Neutrophil (primary cell): ENCODE data around the gene ZNF469.

ENCODE experiments used
- H3K27ac ChIP-seq: fragments of 200-600 bp; sonication (generic); 2 replicates; pipeline ENCODE4 v1.5.1; 2016; ENCODE audit warnings: mild to moderate bottlenecking, moderate library complexity
- H3K27me3 ChIP-seq: fragments of 200-600 bp; sonication (generic); 2 replicates; pipeline ENCODE4 v1.6.0; 2016; ENCODE audit warnings: mild to moderate bottlenecking
- H3K36me3 ChIP-seq: fragments of 200-600 bp; sonication (generic); 2 replicates; pipeline ENCODE4 v1.5.1; 2017
- H3K4me1 ChIP-seq, 2 experiments: fragments of 200-600 bp in 1 of 2; sonication (generic) in 1 of 2; 1 replicate in 1 of 2; 2 replicates in 1 of 2; pipeline versions ENCODE4 v1.5.1 to v1.6.1; 2013 to 2016; ENCODE audit warnings: low read depth in 1 of 2, low read length in 1 of 2, mild to moderate bottlenecking in 1 of 2, moderate library complexity in 1 of 2; ENCODE audit not compliant: control insufficient read depth in 1 of 2, insufficient read depth in 1 of 2
- H3K4me3 ChIP-seq, 2 experiments: fragments of 200-600 bp in 1 of 2; sonication (generic) in 1 of 2; 1 replicate in 1 of 2; 2 replicates in 1 of 2; pipeline ENCODE4 v1.5.1; 2013 to 2016; ENCODE audit warnings: low read depth in 1 of 2, low read length in 1 of 2, mild to moderate bottlenecking in 1 of 2, moderate library complexity in 1 of 2
- H3K9me3 ChIP-seq: fragments of 200-600 bp; sonication (generic); 2 replicates; pipeline ENCODE4 v1.5.1; 2016
- TF ChIP-seq, protein P1 (sequence below): fragments of 200-600 bp; sonication (generic); IDR thresholded peaks from 2 replicates; pipeline ENCODE4 v1.5.1; 2016; ENCODE audit warnings: antibody characterized with exemption

Gene ZNF469

DNA sequence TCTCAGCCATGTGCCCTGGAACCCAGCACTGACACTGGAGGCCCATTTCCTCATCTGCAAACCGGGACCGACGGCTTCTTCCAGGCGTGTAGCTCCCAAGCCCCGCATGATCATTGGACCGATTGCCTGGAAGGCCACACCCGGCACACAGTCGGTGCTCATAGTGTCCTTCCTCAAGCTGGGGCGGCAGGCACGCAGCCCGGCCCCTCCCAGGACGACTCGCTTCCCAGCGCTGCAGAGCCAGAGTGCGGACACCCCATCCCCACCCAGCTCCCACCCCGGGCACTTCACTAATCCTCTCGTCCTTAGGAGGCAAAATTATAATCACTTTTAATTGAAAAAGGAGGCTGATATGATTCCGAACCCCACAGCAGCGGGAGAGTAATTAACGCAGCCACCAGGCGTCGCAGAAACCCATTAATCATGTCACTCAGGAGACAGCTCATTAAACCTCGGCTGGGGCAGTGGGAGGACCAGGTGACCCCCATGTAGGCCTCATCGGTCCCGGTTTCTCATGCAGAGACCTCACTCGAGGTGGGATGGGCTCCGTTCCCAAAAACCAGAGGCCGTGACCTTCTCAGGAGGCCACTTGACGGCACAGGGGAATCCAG is 33.1 kb downstream of the ZNF469 start:
- H3K27ac ChIP-seq: no peak overlapping the region
- TF ChIP-seq, protein P1, sequence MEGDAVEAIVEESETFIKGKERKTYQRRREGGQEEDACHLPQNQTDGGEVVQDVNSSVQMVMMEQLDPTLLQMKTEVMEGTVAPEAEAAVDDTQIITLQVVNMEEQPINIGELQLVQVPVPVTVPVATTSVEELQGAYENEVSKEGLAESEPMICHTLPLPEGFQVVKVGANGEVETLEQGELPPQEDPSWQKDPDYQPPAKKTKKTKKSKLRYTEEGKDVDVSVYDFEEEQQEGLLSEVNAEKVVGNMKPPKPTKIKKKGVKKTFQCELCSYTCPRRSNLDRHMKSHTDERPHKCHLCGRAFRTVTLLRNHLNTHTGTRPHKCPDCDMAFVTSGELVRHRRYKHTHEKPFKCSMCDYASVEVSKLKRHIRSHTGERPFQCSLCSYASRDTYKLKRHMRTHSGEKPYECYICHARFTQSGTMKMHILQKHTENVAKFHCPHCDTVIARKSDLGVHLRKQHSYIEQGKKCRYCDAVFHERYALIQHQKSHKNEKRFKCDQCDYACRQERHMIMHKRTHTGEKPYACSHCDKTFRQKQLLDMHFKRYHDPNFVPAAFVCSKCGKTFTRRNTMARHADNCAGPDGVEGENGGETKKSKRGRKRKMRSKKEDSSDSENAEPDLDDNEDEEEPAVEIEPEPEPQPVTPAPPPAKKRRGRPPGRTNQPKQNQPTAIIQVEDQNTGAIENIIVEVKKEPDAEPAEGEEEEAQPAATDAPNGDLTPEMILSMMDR: no peak

DNA sequence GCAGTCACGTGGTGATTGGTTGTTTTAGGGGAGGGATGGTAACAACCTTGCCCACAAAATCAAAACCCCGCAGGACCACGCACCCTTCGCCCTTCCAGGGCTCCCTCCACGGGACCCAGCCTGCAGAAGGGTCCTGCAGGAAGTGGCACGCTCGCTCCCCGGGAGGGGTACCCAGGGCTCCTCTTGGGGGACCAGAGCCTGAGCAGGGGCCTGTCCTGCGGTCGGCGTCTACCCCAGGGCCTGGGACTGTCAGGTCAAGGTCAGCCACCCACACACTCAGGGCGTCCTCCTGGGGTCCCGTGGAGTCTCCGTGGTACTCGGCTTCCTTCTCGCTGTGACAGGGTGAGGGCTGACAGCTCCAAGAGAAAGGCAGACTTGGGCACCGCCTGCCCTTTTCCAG is 33.9 kb downstream of the ZNF469 start:
- Histone ChIP-seq H3K36me3 (no peaks in the 10 kb centered on the region), H3K4me3 (no peak overlapping the region), H3K4me1 (no peaks in the 10 kb centered on the region), H3K27ac (no peak overlapping the region), H3K9me3 (no peaks in the 10 kb centered on the region), H3K27me3 (no peaks in the 10 kb centered on the region)
- TF ChIP-seq, protein P1: no peak

More for the DNA sequence above, 33.1 kb downstream of the ZNF469 start:
- H3K4me3 ChIP-seq: no peak overlapping the region
- H3K36me3 ChIP-seq: no peaks in the 10 kb centered on the region
- no peaks in the 10 kb centered on the region for H3K27me3 ChIP-seq
- no peaks in the 10 kb centered on the region for H3K9me3 ChIP-seq
- no peaks in the 10 kb centered on the region for H3K4me1 ChIP-seq

DNA sequence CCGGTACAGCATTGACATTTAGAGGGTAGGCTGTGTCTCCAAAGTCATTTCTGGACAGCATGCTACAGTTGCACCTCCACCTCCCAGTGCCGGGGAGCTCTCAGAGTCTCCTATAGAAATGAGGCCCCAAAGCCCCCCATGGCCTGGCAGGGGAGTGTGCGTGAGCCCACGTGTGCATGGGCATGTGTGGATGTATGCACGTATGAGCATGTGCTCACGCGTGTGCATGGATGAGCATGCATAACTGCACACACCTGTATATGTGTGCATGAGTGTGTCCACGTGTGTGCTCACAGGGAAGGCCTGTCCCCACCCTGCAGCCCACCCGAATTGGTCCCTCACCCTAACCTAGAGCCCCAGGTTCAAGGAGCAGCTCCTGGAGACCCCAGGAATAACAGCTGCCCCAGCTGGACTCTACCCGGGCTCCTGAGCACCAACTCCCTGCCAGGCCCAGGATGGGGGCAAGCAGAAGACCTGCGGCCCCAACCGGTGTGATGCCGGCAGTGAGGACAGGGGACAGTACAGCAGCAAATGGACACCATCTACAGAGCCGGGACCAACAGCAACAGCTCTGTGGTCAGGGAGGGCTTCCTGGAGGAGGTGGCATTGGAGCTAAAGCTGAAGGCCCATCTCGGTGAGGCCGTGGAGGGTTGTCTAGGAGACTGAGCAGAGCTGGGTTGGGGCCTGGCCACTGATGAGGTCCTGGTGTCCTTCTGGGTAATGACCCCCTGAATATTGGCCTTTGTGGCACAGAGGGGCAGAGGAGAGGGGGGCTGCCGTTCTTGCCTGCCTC is 35.1 kb downstream of the ZNF469 start:
- no peaks in the 10 kb centered on the region for H3K9me3 ChIP-seq
- no peaks in the 10 kb centered on the region for H3K36me3 ChIP-seq
- TF ChIP-seq, protein P1: no peak

DNA sequence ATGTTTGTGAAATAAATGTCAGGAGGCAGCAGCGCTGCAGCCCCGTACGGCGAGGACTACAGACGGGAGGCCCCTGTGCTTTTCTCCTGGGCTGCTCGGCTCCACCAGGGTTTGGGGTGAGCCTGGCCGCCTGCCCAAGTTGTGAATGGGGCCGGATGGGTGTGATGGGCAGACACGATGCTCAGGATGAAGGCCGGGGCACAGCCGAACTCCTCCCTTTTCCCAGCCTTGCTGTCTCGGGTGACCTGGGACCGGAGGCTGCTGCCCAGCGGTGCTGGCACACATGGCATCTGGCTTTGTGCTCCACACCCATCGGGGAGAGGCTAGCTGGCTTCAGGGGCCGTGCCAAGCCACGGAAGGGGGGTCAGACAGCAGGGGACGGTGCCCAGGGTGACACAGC is 36.1 kb downstream of the ZNF469 start:
- Histone ChIP-seq H3K4me1 (no peaks in the 10 kb centered on the region), H3K27ac (no peak overlapping the region), H3K9me3 (no peaks in the 10 kb centered on the region), H3K27me3 (peaks cover 4% of the 10 kb centered on the region), H3K36me3 (no peaks in the 10 kb centered on the region), H3K4me3 (no peak overlapping the region)
- TF ChIP-seq, protein P1: no peak

More for the DNA sequence above, 35.1 kb downstream of the ZNF469 start:
- Histone ChIP-seq H3K27me3 (no peaks in the 10 kb centered on the region), H3K4me3 (no peak overlapping the region), H3K4me1 (no peaks in the 10 kb centered on the region), H3K27ac (no peak overlapping the region)

DNA sequence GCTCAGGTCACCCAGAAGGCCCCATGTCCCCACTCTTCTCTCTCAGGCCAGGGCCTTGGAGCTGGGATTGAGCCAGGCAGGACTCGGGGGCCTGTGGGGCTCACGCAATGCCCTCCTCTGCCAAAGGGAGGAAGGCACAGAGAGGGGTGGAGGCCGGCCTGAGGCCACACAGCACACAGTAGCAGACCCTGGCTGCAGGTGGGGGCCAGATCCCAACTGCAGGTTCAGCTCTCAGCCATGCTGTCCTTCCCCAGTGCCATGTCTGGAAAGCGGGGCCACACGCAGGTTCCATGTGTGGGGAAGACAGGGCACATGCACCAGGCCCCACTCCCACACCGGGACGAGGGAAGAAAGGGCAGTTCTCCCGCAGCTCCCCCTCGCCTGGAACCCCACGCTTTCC is 37.0 kb downstream of the ZNF469 start:
- H3K27ac ChIP-seq: no peak overlapping the region
- no peak overlapping the region for H3K4me3 ChIP-seq
- TF ChIP-seq, protein P1: no peak
- H3K9me3 ChIP-seq: no peaks in the 10 kb centered on the region
- no peaks in the 10 kb centered on the region for H3K36me3 ChIP-seq
- no peaks in the 10 kb centered on the region for H3K4me1 ChIP-seq
- peaks cover 13% of the 10 kb centered on the region for H3K27me3 ChIP-seq
